Middle frontal gyrus (tissue), 1 donor: ENCODE data around the gene PLPP4.

ENCODE experiments used
- DNase-seq: peaks from one replicate; pipeline ENCODE4 v3.0.0-alpha.2; 2015; ENCODE audit warnings: low spot score; ENCODE audit errors: extremely low spot score

The PLPP4 gene

DNA sequence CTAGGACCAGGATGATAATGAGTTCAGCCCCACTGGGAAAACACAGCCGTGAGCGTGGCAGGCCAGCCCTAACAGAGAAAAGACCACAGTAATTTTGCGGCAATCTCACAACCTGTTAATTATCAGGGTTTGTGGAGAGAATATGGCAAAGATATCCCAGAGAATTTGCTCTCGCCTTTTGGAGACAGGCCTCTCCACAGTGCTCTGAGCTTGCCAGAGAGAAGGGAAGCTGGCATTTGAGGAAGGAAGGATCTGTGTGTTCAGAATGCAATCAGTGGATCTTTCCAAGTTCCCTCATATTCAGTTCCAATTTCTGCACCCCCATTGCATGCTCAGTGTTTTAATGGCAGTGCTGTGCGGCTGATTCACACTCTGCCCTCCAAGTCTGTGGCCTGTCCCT lies 60.2 kb downstream of the PLPP4 start:
- DNase-seq = no peak

DNA sequence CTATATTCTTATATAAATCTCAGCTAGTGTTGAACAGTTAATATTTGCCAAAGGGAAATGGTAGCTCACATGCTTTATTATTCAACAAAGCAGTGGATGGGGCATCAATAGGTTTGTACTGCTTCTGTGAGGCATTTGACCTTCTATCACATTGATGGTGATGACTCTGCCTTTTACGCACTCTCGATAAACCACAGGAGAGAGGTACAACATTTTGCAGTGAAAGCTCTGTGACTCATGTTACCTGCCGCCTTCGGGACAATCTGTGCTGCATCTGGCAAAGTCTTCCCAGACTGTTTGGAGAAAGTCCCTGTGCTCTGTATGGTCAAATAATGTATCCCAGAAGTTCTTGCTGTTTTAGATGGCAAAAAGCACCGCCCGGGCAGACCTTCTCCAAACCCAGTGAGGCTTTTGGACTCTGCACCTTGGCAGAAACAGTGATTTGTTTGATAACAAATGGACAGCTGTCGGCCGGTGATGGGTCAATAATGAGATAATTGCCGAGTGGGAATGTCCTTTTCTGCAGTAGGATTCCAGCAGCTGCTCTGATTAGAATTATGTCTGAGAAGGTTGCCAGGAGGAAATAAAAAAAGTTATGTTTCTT lies 61.0 kb downstream of the PLPP4 start:
- no peak for DNase-seq

DNA sequence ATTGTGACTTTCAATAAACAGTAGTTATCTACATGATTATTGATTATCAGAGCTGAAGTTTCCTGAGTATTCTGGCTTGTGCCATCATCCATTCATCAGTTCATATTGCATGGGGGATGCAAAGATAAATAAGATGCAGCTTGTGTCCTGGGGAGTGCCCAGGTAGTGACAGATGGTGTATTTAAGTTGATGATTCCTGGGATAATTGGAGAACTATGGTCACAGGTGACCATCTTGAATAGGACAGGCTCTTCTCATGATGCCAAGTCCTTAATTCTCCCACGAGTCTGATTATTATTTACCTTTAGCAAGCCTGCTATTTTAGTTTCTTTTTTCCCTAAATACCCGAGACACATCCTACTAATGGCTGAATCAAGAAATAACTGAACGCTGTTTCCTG lies 64.9 kb downstream of the PLPP4 start:
- no peak for DNase-seq

GRCh38 chr10:120527691-120528090 lies 70.7 kb downstream of the PLPP4 start:
- DNase-seq = no peak

DNA sequence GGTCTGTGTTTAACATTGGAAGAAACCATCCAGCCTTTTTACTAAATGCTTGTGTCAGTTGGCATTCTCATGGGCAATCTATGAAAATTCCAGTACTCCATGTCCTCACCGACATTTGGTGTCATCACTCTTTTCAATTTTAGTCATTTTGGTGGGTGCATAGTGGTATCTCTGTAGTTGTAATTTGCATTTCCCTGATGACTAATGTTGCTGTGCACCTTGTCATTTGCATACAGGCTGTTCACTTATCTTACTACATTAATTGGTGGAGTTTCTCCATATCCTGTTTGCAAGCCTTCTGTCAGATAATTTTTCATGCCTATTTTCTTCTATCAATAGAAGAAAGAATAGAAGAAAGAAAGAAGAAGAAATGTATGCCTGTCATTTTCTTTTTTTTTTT lies 73.7 kb downstream of the PLPP4 start:
- DNase-seq = no peak

DNA sequence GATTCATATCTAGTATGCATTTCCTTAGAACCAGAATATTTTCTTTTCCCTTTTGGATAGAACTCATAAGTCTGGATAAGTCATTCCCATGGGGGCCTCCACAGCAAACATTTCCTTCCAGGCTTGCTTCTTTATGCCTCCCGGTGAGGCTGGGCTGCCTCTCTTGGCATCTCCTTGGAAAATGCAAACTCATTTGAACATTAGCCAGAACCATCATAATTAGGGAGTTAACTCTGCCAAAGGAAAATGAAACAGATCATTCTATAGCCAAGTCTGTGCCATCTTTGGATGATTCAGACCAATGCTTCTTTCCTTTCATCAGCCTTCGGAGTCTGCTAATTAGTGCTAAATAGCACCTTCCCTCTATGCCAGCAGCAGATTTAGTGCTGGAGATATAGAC lies 81.1 kb downstream of the PLPP4 start:
- DNase-seq = no peak

GRCh38 chr10:120539076-120539475 lies 82.0 kb downstream of the PLPP4 start:
- DNase-seq = no peak

DNA sequence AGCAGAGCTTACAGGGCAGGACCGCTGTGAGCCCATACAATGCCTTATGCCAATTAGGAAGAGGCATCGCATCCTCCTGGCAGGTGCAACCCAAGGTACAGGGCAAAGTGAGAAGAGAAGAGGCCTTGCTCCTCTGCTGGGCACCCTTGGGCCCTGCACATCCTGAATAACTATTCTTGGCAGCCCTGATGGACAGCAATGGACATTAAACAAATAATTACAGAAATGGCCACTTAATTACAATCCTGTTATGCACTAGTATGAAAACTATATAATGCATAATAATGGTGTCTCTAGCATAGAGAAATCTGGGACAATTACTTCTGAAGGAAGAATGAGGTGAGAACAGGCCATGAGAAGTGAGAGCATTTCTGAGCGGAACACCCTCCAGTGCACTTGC lies 83.5 kb downstream of the PLPP4 start:
- no peak for DNase-seq

GRCh38 chr10:120541984-120542383 lies 85.0 kb downstream of the PLPP4 start:
- DNase-seq = no peak

- no peak for DNase-seq
Measured at GRCh38 chr10:120542591-120542990, 85.6 kb downstream of the PLPP4 start.

- DNase-seq = no peak
Measured at GRCh38 chr10:120543291-120543690, 86.3 kb downstream of the PLPP4 start.

DNA sequence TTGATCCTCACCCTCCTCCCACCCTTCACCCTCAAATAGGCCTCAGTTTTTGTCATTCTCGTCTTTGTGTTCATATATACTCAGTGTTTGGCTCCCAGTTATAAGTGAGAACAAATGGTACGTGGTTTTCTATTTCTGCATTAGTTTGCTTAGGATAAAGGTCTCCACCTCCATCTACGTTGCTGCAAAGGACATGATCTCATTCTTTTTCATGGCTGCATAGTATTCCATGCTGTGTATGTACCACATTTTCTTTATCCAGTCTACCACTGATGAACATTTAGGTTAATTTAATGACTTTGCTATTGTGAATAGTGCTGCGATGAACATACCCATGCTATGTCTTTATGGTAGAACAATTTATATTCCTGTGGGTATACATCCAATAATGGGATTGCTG lies 91.2 kb downstream of the PLPP4 start:
- DNase-seq = no peak

GRCh38 chr10:120552262-120552661 lies 95.2 kb downstream of the PLPP4 start:
- no peak for DNase-seq

DNA sequence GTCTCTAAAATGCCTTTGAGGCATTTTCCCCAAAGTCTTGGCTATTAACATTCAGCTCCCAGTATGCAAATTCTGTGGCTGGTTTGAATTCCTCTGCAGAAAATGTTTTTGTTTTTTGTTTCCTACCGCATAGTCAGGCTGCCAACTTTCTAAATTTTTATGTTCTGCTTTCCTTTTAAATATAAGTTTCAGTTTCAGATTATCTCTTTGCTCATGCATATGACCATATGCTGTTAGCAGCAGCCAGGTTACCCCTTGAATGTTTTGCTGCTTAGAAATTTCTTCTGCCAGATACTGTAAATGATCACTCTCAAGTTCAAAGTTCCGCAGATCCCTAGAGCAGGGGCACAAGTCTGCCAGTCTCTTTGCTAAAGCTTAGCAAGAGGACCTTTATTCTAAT lies 96.9 kb downstream of the PLPP4 start:
- DNase-seq = no peak

- DNase-seq = no peak
Measured at GRCh38 chr10:120555436-120555835, 98.4 kb downstream of the PLPP4 start.

- no peak for DNase-seq
Measured at GRCh38 chr10:120555842-120556532, 99.0 kb downstream of the PLPP4 start.

DNA sequence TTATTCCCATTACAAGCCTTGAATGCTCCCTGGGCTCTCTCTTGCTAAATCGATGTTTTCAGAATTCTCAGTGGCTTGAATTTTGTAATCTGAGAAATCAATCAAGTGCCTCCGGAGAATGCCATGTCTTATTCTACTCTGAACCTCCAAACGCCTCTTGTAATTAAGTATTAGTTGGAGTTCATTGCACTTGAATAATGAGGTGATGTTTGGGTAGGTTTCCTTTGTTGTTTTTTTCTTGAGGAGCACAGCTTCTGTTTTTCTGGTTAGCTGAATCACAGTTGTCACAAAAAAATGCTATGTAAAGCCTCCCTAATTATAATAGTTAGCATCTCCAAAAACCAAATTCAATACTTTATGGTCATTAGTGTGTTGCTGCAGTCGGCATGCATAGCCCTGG lies 100.3 kb downstream of the PLPP4 start:
- DNase-seq = no peak

GRCh38 chr10:120559800-120560199 lies 102.8 kb downstream of the PLPP4 start:
- no peak for DNase-seq

DNA sequence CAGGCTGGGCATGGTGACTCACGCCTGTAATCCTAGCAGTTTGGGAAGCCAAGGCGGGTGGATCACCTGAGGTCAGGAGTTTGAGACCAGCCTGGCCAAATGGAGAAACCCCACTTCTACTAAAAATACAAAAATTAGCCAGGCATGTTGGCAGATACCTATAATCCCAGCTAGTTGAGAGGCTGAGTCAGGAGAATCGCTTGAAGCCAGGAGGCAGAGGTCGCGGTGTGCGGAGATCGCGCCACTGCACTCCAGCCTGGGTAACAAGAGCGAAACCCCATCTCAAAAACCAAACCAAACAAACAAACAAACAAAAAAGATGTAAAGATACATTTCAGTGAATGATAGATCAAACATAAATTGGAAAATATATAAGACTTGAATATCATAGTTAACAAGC lies 105.9 kb downstream of the PLPP4 start:
- no peak for DNase-seq

DNA sequence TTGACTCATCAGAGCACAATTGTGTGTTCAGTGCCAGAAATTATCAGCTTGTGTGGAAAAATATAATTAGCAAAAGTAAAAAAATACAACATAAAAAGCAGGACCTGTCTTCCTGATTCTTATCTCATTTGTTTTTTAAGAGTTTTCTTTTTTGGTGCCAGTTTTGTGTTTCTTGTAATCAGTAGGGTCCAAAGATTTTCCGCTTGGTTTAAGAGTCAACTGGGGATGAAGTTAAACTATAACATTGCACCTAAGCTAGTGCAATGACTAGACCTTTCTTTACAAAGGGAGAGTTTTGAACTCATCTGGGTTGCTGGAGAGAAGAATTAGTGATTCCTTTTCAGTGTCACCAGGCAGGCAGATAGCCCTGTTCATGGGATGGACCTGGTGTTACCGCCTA lies 113.4 kb downstream of the PLPP4 start:
- DNase-seq = no peak

DNA sequence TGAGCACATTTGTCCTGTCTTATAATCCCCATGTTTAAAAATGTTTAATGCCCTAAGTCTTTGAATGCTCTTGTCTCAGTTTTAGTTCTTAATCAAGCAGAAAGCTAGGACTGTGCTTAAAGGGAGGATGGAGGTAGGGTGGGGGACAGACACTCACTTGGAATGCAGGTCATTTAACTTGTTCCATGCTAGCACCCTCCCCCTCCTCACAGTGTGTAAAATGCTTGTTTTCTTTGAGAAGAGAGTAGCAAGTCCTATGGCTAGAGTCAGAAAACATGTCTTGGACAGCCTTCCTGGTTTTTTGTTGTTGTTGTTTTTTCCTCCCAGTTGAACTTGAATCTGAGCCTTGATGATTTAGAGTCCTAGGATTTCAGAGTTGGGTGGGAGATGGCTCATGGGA lies 114.2 kb downstream of the PLPP4 start:
- no peak for DNase-seq

DNA sequence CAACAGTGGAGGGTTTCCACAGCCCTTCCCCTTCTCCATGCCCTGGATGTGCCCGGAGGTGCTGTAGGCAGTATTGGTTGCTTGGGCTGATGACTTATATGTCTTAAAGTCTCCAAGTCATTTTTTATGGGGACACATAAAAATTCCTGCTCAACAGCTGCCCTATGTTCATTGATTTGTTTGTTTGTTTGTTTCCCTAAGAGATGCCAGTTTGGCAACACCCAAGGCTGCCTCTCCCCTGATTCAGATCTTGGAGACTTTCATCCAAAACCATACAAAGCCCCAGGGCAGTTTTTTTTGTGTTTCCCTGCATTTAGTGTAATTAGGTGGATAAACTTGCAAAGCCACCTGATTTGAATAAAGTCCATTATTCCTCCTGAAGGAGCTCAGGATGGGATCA lies 115.3 kb downstream of the PLPP4 start:
- DNase-seq = no peak

GRCh38 chr10:120573355-120573754 lies 116.3 kb downstream of the PLPP4 start:
- DNase-seq = no peak
